Bronchial epithelial cell (primary cell): Measurements from ENCODE around the gene SNU13. TPM values are rescaled to one million over a fixed set of nuclear protein-coding genes. Genes with fewer than 3 reads are reported as not detected.
A peak's percentile ranks its signal among the peaks of the same experiment; 100 is the strongest.
"Not testable (repeated sequence)": the region's sequence is repeated elsewhere in the genome, so short reads cannot be mapped to it uniquely, and the experiment has no call there.

ENCODE experiments used
- DNase-seq: peaks from one replicate; pipeline ENCODE4 v3.0.0-alpha.2; 2010; ENCODE audit warnings: low read depth
- FAIRE-seq: peaks from 2 replicates; lab custom pipeline; 2011; peaks lifted over from hg19 to GRCh38; lab: Jason Lieb, UNC
- H3K27me3 ChIP-seq: 2 replicates; pipeline ENCODE4 v1.5.1; 2011; ENCODE audit warnings: low read length; ENCODE audit not compliant: control insufficient read depth, insufficient read depth
- H3K36me3 ChIP-seq: 2 replicates; pipeline ENCODE4 v1.5.1; 2011; ENCODE audit warnings: low read length; ENCODE audit not compliant: control insufficient read depth, insufficient read depth
- H3K4me3 ChIP-seq: 2 replicates; pipeline ENCODE4 v1.5.1; 2011; ENCODE audit warnings: mild to moderate bottlenecking, low read depth, low read length, control low read depth
- total RNA-seq: library from RNA; depleted of rRNA; stranded (reverse); fragments of >200 nt; gene quantifications from 2 replicates; pipeline ENCODE4 v1.2.1, GENCODE V29; 2014
- TF ChIP-seq, protein P1 (sequence below): IDR thresholded peaks from 2 replicates; pipeline ENCODE4 v1.5.1; 2011; ENCODE audit warnings: mild to moderate bottlenecking, moderate library complexity, low read length, control low read depth, inconsistent platforms; ENCODE audit not compliant: insufficient read depth, severe bottlenecking

The SNU13 gene
- total RNA-seq, 1 donor from 2014 or later: 95.6 TPM

- DNase-seq (peak; percentile 68), FAIRE-seq (no peak)
- Histone ChIP-seq H3K27me3 (no peaks in the 10 kb centered on the region), H3K4me3 (no peak overlapping the region), H3K36me3 (peaks cover 15% of the 10 kb centered on the region)
- TF ChIP-seq, protein P1, sequence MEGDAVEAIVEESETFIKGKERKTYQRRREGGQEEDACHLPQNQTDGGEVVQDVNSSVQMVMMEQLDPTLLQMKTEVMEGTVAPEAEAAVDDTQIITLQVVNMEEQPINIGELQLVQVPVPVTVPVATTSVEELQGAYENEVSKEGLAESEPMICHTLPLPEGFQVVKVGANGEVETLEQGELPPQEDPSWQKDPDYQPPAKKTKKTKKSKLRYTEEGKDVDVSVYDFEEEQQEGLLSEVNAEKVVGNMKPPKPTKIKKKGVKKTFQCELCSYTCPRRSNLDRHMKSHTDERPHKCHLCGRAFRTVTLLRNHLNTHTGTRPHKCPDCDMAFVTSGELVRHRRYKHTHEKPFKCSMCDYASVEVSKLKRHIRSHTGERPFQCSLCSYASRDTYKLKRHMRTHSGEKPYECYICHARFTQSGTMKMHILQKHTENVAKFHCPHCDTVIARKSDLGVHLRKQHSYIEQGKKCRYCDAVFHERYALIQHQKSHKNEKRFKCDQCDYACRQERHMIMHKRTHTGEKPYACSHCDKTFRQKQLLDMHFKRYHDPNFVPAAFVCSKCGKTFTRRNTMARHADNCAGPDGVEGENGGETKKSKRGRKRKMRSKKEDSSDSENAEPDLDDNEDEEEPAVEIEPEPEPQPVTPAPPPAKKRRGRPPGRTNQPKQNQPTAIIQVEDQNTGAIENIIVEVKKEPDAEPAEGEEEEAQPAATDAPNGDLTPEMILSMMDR: no peak
Observed at GRCh38 chr22:41642331-41643110, 46.1 kb downstream of the SNU13 start.

- Histone ChIP-seq H3K27me3 (no peaks in the 10 kb centered on the region), H3K36me3 (peaks cover 13% of the 10 kb centered on the region), H3K4me3 (no peak overlapping the region)
- DNase-seq (no peak), FAIRE-seq (no peak)
- TF ChIP-seq, protein P1: no peak
Observed at GRCh38 chr22:41641854-41642253, 46.8 kb downstream of the SNU13 start.

DNA sequence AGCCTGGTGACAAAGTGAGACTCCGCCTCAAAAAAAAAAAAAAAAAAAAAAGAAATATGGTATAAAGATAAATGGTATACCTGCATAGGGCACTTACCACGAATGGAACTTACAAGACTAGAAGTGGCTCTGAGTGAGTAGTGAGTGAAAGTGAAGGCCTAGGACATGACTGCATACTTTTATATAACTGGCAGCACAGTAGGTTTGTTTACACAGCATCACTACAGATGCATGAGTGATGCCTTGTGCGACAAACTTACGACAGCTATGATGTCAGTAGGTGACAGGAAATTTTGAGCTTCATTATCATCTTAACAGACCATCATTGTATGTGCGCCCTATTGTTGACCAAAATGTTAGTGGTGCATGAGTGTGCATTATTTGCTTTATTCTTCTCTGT, 49.9 kb downstream of the SNU13 start:
- DNase-seq: no peak
- no peak for FAIRE-seq
- Histone ChIP-seq H3K36me3 (peaks cover 16% of the 10 kb centered on the region), H3K27me3 (no peaks in the 10 kb centered on the region), H3K4me3 (no peak overlapping the region)
- TF ChIP-seq, protein P1: no peak

DNA sequence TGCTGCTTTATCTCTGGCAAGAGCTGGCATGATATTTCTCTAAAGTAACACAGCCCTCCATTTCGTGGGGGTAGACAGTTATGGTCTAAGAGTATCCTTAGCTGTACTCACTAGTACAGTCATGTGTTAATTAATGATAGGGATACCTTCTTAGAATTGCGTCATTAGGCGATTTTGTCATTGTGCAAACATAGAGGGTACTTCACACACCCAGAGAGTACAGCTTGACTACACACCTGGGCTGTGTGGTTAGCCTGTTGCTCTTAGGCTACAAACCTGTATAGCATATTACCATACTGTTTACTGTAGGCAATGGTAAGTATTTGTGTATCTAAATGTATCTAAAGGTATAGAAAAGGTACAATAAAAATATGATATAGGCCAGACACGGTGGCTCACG, 50.5 kb downstream of the SNU13 start:
- Histone ChIP-seq H3K36me3 (peaks cover 16% of the 10 kb centered on the region), H3K27me3 (no peaks in the 10 kb centered on the region), H3K4me3 (no peak overlapping the region)
- peak; percentile 62 for DNase-seq
- no peak for FAIRE-seq
- TF ChIP-seq, protein P1: no peak

DNA sequence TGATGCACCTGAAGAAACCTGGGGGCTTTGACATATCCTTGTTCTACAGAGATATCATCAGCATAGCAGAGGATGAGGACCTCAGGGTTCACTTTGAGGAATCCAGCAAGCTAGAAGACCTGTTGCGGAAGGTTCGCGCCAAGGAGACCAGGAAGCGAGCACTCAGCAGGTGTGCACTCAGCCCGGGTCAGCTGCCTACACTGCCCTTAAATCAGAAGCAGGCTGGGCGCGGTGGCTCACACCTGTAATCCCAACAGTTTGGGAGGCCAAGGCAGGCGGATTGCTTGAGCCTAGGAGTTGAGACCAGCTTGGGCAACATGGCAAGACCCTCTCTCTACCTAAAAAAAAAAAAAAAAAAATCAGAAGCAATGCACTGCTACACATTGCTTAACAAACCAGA, 51.0 kb downstream of the SNU13 start:
- not testable (repeated sequence) for DNase-seq, H3K27me3 ChIP-seq, H3K4me3 ChIP-seq, FAIRE-seq
- peaks cover 16% of the 10 kb centered on the region for H3K36me3 ChIP-seq

DNA sequence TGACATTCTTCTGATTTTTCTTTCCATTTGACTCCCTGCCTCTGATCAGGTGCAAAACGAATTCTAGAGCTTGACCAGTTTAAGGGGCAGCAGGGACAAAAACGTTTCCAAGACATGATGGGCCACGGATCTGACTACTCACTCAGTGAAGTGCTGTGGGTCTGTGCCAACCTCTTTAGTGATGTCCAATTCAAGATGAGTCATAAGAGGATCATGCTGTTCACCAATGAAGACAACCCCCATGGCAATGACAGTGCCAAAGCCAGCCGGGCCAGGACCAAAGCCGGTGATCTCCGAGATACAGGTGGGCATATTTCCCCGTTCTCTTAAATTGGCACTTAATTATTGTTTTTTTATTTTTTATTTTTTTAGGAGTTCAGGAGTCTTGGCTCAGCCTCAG, 52.2 kb downstream of the SNU13 start:
- DNase-seq: peak; percentile 52

DNA sequence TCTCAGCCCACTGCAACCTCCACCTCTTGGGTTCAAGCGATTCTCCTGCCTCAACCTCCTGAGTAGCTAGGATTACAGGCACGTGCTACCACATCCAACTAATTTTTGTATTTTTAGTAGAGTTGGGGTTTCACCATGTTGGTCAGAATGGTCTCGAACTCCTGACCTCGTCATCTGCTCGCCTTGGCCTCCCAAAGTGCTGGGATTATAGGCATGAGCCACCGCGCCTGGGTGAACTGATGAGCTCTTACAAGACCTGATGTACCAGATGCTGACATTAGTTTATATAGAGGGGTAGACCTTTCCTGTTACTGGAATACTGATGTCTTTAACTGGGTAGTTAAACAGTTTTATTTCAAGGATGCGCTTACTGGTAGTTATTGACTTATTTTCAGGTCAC, 54.1 kb downstream of the SNU13 start:
- not testable (repeated sequence) for H3K27me3 ChIP-seq, H3K4me3 ChIP-seq, DNase-seq, FAIRE-seq
- peaks cover 15% of the 10 kb centered on the region for H3K36me3 ChIP-seq

More for the DNA sequence above, 52.2 kb downstream of the SNU13 start:
- Histone ChIP-seq H3K4me3 (no peak overlapping the region), H3K27me3 (no peaks in the 10 kb centered on the region), H3K36me3 (peaks cover 16% of the 10 kb centered on the region)
- FAIRE-seq: peak; percentile 80
- TF ChIP-seq, protein P1: no peak

- FAIRE-seq, H3K27me3 ChIP-seq, H3K4me3 ChIP-seq, DNase-seq: not testable (repeated sequence)
- H3K36me3 ChIP-seq: peaks cover 20% of the 10 kb centered on the region
Observed at GRCh38 chr22:41631615-41632014, 57.1 kb downstream of the SNU13 start.

- H3K27me3 ChIP-seq, FAIRE-seq, H3K4me3 ChIP-seq, DNase-seq: not testable (repeated sequence)
- peaks cover 18% of the 10 kb centered on the region for H3K36me3 ChIP-seq
Observed at GRCh38 chr22:41631115-41631514, 57.6 kb downstream of the SNU13 start.
